Stimulated activated naive CD8-positive, alpha-beta T cell treated with anti-CD3 and anti-CD28 coated beads, Interleukin-15, Interleukin-2, amounts not matched to agents 100 U/mL and 50 U/mL, for 24 hours (primary cell): ENCODE data around the gene TIMP2.
A peak's percentile ranks its signal among the peaks of the same experiment; 100 is the strongest.
"Not testable (repeated sequence)": the region's sequence is repeated elsewhere in the genome, so short reads cannot be mapped to it uniquely, and the experiment has no call there.

Experiments
- ATAC-seq: fragments of 150-1000 bp; cut with Tn5 transposase; one replicate; pipeline ENCODE4 v1.10.0; 2021
- DNase-seq: peaks from one replicate; pipeline ENCODE4 v3.0.0; 2021

The TIMP2 gene

GRCh38 chr17:78925234-78925633 lies at the start of gene TIMP2:
TIMP2 (minus strand) TSS chr17:78925387; CDS start chr17:78925088, 299 bp downstream.
- ATAC-seq: peak; percentile 55
- peak; percentile 69 for DNase-seq

DNA sequence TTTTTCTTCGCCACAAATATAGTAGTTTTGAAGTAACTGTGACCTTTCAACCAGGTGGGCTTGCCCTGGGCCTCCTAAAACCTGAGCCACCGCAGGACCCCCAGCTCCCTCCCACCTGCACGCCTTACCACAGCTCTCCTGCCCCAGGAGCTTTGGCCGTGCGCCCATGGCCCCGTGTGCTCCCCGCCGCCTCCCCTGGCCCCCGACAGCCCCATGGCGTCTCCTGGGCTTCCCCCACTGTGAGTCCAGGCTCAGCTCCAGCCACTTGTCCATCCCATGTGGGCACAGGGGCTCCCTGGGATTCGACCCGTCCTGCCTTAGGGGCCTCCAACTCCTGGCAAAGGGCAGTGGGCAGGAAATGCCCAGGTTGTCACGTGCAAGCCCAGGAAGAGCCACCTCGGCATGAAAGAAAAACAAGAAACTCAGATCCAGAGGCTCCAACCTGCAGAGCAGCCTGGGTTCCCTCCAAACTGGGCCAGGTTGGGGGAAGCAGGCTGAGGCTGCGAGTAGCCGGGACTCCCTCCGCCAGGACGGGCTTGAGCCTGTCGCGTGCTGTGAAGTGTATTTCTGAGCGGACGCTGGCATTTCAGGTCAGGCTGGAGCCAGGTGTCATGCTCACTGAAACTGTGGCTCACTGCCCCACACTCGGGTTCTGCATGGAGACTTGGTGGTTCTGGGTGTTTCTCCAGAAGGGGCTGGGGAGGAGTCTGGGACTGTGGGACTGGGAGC lies 48.8 kb upstream of the TIMP2 start:
- DNase-seq (no peak), ATAC-seq (no peak)

DNA sequence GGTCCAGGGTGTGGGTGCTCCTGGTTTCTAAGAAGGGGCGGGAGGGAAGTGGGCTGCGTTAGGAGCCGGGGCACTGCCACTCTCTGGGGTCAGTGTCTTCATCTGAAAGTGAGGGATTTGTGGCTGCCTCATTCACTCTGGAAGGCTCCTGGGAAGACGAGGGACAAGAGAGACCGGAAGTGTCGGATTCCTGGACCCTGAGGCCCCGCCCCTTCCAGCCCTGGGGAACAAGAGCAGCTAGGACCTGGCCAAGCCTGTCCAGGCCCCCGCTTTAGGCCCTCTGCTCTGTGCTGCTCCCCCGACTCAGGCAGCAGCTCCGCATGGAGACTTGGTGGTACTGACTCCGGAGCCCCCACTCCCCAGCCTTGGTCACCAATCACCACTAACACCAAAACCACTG lies 48.0 kb upstream of the TIMP2 start:
- DNase-seq (no peak), ATAC-seq (no peak)

GRCh38 chr17:78972507-78973105 lies 47.4 kb upstream of the TIMP2 start:
- no peak for ATAC-seq
- DNase-seq: no peak

DNA sequence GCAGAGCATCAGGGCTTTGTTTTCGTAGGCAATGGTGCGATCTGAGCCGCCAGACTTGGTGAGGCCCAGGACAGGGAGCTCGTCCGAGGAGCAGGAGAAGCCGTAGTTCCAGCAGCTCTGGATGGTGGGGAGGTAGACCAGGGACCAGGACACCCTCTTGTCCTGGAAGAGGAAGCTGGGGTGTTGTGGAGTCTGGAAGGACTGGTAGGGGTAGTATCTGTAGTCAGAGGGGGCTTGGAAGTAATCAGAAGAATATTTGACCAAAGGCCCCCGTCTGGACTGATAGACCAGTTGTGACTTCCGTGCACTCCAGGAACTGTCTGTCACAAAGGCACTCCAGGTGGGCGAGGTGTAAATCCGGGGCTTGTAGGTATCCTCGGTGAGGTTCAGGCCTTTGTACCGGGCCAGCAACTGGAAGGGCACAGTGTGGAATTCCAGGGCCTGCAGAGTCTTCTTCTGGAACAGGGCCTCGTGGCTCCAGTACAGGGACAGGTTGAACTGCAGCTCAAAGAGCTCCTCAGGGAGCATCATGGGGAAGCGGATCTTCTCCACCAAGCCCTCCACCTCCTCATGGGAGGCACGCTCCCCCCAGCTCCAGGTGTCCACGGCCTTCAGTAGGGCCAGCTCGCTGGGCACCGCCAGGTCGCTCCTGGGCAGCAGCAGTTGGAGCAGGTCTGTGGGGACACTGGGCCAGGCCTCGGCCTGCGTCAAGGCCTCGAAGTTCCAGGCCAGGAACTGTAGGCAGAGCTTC lies 46.7 kb upstream of the TIMP2 start:
- DNase-seq (no peak), ATAC-seq (no peak)

- peak; percentile 83 for DNase-seq
- ATAC-seq: peak; percentile 62
Observed at GRCh38 chr17:78970834-78971755, 45.9 kb upstream of the TIMP2 start.

GRCh38 chr17:78969865-78970264 lies 44.7 kb upstream of the TIMP2 start:
- DNase-seq (no peak), ATAC-seq (no peak)

DNA sequence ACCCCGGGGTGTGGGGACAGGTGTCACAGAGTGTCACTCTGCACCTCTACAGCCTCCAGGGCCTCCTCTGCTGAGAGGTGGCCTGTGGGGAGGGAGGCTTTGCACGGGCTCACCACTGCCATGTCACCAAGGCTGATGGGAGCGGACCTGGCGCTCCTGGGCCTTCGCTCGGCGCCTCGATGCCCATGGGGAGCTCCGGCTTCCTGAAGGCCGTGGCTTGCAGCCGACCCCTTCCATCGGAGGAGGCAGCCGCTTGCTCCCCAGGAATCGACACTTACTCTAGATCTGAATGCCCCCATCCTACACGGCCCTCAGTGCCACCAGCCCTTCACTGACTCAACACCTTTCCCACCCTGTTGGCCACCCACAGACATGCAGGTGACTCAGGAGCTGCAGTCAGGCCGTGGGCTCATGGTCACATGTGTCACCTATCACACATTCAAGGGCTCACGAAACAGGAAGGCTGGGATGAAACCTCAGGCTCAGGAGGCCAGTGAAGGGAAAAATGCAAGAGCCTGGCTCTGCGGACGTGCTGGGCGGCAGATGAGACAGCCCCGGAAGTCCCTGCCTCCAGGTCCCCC lies 42.7 kb upstream of the TIMP2 start:
- DNase-seq (no peak), ATAC-seq (peak; percentile 45)

DNA sequence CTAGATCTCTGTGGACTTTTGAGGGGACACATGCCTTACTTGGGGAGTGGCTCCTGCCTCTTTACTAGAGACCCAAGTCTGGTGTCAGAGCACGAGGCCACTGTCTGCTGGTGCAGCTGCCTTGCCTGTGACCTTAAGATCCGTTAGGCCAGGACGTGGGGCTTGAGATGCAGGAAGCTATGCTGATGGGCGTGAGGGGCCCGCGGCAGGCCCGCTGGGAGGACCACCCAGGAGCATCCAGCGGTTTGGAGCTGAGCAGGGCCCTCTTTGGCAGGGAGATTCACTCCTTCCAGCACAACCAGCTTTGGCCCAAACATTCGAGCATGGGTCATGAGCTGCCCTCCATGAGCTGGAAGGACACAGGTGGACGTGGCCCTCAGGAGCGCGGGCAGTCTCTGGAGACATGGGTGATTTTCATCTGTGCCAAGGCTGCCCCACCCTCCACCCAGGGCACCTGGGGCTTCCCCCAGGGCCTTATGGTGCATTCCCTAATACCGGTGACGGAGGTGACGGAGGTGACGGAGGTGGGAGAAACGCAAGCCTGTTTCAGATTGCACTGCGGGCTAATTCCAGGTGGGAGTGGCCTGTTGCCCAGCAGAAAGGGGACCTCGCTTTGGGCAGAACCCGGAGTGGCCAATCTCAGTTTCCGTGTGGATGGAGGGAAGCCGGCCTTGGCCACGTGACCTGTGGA lies 41.9 kb upstream of the TIMP2 start:
- no peak for ATAC-seq
- no peak for DNase-seq

GRCh38 chr17:78966123-78966813 lies 41.1 kb upstream of the TIMP2 start:
- no peak for ATAC-seq
- DNase-seq: no peak

GRCh38 chr17:78965491-78965924 lies 40.3 kb upstream of the TIMP2 start:
- no peak for DNase-seq
- ATAC-seq: no peak

GRCh38 chr17:78963378-78963777 lies 38.2 kb upstream of the TIMP2 start:
- no peak for ATAC-seq
- DNase-seq: no peak

DNA sequence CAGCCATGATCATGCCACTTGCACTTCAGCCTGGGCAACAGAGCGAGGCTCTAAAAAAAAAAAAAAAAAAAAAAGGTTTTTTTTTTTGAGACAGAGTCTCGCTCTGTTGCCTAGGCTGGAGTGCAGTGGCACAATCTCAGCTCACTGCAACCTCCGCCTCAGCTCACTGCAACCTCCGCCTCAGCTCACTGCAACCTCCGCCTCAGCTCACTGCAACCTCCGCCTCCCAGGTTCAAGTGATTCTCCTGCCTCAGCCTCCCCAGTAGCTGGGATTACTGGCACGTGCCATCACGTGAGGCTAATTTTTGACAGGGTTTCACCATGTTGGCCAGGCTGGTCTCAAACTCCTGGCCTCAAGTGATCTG lies 37.8 kb upstream of the TIMP2 start:
- ATAC-seq, DNase-seq: not testable (repeated sequence)

- DNase-seq (no peak), ATAC-seq (no peak)
Observed at GRCh38 chr17:78962345-78962983, 37.3 kb upstream of the TIMP2 start.

GRCh38 chr17:78961571-78961970 lies 36.4 kb upstream of the TIMP2 start:
- ATAC-seq (no peak), DNase-seq (no peak)

- ATAC-seq (no peak), DNase-seq (no peak)
Observed at GRCh38 chr17:78960928-78961327, 35.7 kb upstream of the TIMP2 start.

DNA sequence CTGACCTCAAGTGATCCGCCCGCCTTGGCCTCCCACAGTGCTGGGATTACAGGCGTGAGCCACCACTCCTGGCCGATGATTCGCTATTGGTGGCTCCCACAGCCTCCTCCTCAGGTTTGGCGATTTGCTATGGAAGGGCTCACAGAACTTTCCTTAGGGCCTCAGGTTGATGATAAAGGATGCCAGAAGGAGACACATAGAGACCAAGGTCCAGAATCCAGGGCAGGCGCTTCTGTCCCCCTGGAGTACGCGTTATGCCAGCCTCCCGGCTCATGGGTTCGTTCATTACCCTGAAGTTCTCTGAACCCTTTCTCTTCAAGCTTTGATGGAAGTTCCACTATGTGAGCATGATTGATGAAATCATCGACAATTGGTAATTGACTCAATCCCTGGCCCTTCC lies 34.6 kb upstream of the TIMP2 start:
- ATAC-seq: no peak
- no peak for DNase-seq

DNA sequence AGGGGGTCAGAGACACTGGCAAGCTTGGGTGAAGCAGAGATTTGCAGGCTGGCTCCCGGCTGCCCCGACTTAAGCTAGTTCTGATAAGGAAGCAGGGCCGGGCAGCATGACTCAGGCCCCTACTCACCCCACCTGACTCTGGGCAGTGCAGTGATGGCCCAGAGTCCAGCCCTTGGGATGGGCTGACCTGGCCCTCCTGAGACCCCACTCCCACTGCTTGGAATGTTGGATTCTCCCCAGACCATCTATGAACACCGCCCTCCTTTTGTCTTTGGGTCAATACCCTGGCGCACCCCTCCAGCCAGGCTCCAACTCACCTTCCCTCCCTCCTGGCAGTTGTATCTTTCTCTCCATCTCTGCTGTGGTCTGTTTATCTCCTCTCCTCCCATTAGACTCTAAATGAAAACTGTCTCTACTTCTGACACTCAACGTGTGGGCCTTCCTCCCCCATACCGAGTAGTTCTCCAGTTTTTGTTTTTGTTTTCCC lies 33.5 kb upstream of the TIMP2 start:
- DNase-seq: no peak

GRCh38 chr17:78957128-78957527 lies 31.9 kb upstream of the TIMP2 start:
- no peak for DNase-seq

More for the DNA sequence above, 33.5 kb upstream of the TIMP2 start:
- ATAC-seq: no peak

GRCh38 chr17:78956254-78956653 lies 31.1 kb upstream of the TIMP2 start:
- DNase-seq: no peak
- ATAC-seq: no peak

More at GRCh38 chr17:78957128-78957527, 31.9 kb upstream of the TIMP2 start:
- no peak for ATAC-seq
